ENCODE results near the gene AMBRA1.

Gene AMBRA1

DNA sequence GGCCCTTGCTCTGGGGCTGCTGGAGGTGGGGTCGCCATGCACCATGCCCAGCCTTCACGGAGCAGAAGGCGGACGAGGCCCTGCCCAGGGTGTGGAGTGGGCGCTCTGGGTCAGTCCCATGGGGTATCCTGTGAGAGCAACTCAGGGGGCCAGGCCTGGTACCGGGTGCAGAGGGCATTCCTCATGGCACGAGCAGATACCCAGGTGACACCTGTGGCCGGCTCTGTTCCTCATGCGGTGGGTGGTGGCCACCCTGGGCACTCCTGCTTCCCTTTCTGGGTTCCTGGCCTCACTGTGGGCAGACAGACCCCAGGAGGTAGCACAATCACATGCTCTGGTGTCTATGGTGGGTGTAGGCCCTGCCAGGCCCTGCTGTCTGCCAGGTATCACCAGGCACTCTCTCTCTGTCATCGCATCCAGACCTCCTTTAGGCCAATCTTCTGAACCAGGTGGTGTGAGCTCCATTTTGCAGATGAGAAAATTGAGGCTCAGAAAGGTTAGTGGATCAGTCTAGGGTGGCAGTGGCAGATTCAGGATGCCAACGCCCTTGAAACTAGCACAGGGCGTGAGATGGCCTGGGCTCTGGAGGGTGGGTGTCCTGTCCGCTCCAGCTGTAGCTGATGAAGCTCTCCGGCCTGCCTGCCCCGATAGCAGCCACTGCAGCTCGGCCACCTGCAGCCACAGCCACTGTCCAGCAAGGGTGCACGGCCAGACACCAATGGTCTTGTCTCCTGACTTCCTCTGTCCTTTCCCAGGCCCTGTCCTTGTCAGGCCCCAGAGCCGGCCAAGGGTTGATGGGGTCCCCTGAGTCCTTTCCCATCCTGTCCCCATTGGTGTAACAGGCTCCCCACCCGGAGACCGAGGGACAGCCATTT lies 231.4 kb downstream of the AMBRA1 start:
- no peak for DNase-seq

DNA sequence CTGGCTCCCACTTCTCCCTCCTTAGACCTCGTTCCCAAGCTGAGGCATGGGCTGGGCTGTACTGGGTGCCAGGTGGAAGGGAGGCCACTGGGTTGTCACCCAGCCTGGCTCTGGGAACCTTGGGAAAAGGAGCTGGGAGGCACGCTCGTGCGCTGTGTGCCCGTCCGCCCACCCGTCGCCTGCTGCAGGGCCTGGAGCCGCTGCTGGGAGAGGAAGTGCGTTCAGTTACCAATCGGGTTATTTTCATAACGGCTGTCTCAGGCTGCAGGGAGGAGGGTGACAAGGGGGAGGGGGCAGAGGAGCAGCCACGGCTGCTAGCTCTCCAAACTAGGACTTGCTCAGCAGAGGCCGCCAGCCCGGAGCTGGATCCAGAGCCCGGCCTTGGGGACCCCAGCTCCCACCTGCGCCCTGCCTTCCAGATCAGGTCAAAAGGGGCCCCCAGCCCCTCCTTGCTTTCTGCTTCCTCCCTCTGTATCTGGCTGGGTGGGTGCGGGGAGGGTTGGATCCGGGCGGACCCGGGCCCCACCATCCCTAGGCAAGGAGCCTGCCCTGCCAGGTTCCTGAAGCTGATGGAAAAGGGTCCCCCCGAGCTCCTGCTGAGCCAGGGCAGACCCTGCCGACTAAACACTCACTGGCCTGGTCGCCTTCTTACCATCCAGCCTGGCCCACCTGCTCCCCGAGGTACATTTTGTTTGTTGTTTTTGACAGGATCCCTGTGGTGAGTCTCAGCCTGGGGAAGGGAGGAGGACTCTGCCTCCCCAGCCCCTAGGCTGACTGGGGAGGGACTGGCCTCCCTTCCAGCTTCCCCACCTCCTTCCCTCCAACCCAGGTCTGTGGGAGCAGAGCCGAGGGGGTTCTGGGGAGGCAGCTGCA lies 232.3 kb downstream of the AMBRA1 start:
- peak; percentile 85 for DNase-seq

DNA sequence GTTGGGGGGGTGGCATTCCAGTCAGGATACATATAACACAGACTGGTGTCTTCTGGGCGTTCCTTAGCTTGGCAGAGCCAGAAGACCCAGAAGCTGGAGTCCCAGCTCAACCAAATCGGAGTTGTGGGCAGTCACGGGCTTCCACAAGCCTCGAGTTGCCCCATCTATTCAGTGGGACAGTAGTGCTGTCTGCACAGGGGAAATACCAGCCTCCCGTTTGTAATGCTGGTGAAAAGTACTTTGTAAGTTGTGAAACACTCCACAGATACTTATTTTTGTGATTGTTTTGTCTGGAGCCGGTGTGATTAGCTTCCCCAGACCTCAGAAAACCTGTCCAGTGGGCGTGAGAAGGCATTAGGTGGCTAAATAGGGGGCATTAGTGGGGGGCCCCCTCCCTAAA lies 232.9 kb downstream of the AMBRA1 start:
- DNase-seq: peak; percentile 67

DNA sequence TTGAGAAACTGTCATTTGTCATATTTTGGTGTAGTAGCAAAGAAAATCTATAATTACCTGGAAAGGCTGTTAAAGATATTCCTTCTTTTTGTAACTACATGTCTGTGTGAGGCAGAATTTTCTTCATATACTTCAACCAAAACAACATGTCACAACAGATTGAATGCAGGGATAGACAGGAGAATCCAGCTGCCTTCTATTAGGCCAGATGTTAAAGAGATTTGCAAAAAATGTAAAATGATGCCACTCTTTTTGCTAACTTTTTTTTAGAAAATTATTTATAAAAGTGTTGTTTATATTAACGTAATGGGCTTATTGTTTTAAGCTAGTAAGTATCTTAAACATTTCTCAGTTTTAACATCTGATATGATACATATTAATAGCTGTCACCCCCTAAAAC lies 233.9 kb downstream of the AMBRA1 start:
- DNase-seq: no peak

DNA sequence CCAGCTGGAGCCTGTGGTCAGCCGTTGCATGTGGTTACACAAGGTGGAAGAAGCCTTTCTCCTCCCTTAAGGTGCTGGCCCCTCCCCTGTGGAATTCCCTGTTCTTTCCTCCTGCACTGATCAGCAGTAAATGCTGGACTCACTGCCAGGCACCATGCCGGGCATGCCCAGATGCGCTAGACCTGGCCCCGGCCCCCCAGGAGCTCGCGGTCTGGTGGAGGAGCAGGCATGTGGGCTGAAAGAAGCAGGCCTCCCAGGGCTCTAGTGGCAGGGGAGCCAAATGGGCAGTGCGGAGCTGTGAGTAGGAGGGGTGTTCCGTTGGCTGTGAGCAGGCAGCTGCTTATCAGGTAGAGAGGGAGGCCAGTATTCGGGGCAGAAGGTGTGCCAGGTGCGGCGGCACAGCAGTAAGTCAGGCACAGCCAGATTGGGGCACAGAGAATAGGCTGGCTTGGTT lies 236.3 kb downstream of the AMBRA1 start:
- peak; percentile 70 for DNase-seq

DNA sequence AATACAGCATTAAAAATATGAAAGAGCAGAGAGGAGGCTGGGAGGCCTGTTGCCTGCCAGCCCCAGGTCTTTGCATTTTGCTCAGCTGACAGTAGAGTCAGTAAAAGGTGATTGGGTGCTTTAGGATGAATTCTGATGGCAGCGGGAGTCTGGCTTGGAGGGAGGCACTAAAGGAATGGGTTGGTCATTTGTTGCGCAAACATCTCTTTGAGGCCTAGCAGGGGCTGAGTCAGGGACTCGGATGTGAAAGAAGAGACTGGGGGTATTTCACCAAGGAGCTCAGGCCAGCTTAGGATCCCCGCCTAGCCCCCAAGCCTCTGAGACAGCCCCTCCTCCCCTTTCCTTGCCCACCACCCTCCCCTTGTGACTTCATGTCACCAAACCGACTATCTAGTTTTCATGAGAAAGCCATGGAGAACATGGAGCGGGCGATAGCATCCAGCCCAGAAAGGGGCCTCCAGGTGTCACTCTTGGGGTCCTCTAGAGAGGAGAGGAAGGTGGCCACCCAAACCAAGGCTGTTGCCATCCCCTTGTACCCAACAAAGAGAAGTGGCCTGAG lies 236.8 kb downstream of the AMBRA1 start:
- DNase-seq: peak; percentile 86

DNA sequence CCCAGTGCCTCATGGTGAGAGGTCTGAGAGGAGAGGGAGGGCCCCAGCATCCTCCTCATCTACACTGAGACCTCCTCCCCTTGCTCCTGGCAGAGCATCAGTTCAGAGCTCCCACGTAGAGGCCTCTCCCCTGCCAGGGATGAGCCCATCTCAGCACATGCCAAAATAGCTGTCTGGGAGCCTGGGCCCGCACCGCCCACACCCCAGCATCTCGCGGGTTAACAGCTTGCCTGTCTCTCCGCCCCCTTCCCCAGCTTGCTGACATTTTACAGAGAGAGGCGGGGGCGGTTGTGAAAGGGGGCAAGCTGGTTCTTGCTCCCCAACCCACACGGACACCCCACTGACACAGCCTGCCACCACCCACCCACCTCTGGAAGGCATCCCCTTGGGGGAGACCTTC lies 240.1 kb downstream of the AMBRA1 start:
- DNase-seq: no peak

DNA sequence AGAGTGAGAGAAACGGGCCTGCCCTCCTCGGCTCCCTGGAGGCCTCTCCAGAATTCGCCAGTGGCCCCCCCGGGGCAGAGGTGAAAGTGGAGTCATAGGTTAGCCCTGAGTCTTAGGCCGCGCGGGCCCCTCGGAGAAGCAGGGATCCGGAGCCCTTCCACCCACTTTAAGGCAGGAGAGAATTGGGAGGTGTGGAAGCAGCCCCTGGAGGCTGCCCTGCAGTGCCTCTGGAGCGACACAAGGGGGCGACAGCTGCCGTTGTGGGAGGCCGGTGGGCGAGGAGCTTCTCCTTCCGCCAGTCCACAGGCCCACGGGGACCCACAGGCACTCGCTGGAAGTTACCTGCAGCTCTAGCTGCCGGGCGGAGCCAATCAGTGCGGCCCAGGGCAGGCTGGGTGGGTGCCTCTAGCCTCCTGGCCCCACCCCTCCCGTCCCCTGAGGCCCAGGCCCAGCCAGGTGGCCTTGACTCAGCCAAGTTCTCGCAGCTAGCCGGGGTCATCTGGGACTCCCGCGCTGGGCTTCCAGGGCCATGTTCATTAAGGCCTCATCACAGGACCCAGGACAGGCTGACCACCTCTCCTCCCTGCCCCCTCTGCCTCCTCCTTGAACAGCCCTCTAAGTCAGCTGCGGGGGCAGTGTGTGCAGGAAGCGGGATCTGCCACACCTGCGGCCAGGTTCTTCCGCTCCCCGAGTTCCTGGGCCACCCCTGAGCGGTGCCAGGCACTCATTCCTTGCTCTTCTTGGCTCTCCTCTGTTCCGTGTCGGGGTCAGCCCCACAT lies 241.6 kb downstream of the AMBRA1 start:
- DNase-seq: peak; percentile 14

DNA sequence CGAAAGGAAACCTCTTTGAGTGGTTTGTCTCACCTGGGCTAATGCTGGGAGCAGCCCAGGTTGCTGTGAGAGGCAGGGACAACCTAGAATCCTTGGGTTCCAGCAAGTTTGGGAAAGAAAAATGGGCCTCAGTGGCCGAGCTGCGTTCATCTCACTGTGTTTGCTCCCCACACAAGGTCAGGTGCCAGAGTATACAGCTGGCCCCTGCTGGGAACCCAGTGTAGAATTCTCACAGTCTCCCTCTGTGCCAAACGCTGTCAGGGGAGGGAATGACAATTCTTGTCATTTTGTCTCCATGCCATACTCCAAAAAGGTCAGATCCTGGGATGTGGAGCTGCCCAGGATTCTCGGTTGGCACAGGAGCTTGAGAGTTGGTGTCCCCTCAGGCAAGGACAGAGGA lies 242.2 kb downstream of the AMBRA1 start:
- DNase-seq: no peak

DNA sequence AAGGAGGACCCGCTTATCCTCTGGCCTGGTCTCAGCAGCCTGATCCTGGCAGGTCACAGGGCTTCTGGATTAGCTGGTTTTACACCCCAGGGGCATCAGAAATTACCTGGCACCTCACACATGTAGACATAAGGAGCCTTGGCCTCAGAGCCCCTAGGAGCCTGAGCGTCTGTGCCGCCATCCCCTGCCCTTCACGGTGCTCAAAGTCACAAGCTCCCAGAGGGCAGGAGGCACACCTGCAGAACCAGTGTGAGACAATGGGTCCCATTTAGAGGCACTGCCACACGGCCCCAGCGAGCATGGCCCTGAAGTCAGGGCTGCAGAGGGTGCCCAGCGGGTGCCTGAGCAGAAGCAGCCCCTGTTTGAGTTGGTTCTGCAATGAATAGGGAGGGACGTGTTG lies 242.7 kb downstream of the AMBRA1 start:
- no peak for DNase-seq

DNA sequence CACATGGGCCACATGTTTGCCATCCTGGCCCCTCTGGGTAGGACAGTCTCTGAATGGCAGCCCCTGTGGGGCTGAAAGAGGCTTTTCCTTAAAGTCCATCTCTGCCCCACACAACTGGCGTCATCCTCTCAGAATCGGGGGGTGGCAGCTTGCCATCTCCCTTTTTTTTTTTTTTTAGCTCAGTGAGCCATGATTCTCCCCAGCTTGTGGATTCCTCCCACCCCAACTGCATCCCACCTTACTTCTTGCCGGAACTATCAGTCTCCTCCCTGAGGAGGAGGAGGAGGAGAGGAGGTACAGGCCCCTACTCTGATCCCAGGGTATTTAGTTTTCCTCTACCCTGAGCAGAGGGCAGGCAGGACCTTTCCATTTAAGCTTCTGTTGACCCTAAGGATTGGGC lies 243.1 kb downstream of the AMBRA1 start:
- DNase-seq: no peak

DNA sequence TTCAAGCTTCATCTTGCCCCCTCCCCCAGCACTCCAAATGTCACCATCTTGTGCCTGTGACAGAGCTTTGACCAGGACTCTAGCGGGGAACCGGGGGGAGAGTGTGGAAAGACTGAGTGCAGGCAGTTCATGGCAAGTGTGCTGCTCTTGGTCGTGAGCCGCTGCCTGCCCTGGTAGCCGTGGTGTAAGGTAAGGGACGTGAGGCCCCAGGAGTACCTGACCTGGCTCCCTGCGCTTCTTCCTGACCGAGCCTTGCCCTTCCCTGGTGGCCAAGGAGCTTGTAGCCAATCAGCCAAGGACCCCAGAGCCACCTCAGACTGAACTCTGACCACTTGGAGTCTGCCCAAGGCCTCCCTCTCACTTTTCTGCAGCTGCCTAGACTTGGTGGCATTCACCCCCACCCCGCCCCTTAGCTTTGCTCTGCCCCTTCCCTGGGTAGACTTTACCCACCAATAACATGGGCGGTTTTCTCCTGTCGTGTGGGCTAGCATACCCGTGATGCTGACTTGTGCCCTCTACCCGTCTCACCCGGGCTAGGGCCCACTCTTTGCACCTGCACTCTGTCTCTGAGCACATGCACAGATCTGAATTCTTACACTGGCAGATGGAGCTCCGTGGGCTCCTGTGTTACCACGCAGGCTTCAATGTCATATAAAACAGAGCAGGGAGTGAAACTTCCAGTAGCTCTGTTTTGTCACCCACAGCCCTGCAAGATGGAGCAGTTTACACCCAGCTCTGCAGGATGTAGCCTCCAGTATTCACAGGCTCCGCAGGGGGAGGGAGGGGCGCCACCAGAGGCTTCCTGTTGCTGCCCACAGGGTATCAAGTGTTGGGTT lies 245.0 kb downstream of the AMBRA1 start:
- peak; percentile 43 for DNase-seq

DNA sequence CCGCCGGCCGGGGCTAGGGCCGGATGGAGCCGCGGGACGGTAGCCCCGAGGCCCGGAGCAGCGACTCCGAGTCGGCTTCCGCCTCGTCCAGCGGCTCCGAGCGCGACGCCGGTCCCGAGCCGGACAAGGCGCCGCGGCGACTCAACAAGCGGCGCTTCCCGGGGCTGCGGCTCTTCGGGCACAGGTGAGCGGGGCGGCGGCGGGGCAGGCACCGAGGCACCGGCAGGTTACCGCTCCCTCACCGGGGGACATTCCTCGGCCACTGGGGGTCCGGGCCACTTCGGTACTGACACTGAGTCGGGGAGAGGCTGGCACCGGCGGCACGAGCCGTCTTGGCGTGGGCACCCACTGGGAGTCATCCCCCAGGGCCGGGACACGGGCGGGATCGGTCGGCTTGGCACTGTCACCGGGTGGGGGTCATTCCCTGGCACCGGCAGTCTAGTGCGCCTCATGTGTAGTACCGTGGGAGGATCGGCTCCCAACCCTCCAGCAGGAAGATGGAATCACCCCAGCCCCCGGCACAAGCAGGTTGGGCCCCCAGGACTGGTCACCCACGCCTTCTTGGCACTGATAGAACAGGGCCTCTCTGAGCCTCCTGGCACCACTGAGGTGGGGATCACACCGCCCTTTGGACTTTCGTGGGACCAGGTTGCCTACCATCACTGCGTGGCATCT lies 246.0 kb downstream of the AMBRA1 start:
- no peak for DNase-seq

DNA sequence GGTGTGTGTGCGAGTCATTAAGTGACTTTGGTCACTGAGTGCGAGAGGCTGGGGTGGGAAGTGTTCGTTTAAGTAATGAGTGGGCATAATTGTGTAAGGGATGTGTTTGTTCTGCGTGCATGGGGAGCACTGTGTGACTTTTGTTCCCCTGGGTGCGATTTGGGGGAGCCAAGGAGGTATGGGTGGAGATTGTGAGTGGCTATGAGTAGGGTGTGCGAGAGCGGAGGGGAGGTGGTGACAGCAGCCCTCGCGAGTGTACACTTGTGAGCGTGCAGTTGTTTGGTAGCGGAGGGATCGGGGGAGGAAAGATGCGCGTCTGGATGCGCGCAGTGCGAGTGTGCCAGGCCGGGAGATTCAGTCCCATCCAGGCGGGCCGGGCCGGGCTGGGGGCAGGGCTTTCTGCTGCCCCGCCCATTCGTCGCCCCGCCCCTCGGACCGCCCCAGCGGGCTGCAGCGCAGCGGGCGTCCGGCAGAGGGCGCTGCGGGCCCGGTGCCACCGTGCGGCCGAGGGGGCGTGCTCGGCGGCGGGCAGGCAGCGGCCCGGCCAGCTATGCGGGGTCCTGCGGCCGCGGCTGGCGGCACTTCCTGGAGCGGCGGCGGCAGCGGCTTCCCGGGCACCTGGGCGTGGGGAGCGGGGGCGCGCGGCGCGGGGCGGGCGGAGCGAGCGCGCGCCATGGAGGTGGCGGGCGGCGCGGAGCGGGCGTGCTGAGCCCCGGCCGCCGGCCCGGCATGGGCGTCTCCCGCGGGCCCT lies 246.8 kb downstream of the AMBRA1 start, which contains the start of gene DGKZ:
Gene DGKZ (plus strand): TSS at position 578 of the 751 bp plus-strand sequence. CDS start 197 bp downstream, outside the sequence.
- peak; percentile 81 for DNase-seq

All from MV-4-11 (cell line).